GM19324 (cell line): Measurements from ENCODE around the gene TRIP10.
A peak's percentile ranks its signal among the peaks of the same experiment; 100 is the strongest.
"Not testable (repeated sequence)": the region's sequence is repeated elsewhere in the genome, so short reads cannot be mapped to it uniquely, and the experiment has no call there.

Source experiments
- ATAC-seq: cut with Tn5 transposase; IDR thresholded peaks from one replicate; pipeline ENCODE4 v1.9.1; 2021; ENCODE audit warnings: mild to moderate bottlenecking, moderate library complexity; ENCODE audit not compliant: unreplicated experiment, low FRiP score

Gene TRIP10

DNA sequence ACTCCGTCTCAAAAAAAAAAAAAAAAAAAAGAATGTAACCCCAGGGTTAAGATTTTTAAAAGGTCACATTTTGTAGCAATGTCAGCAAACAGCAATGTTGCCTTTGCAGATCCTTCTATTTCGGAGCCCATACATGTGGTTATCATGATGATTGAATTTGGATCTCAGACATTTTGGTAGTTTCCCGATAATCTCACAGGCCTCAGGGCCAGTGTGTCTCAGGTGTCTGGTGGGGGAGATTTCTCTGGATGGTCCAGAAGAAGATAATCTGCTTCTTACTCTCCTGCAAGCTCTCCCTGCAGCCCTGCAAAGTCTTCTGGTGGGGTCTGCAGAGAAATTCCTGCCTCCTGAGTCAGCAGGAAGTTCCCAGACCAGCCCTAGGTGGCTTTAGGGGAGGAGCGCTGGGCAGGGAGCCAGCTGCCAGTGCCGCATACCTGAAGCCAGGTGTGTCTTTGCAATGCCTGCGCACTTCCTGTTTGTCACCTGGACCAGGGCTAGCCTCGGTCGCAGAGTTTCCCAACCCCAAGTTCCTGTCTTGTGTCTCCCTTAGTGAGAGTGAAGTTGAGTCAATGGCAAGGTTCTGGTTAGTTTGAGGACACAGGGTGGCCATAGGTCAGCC lies 26.4 kb downstream of the TRIP10 start:
- no peak for ATAC-seq

GRCh38 chr19:6766357-6767080 lies 27.0 kb downstream of the TRIP10 start:
- ATAC-seq: no peak

- peak; percentile 18 for ATAC-seq
Measured at GRCh38 chr19:6767081-6767356, 27.5 kb downstream of the TRIP10 start.

DNA sequence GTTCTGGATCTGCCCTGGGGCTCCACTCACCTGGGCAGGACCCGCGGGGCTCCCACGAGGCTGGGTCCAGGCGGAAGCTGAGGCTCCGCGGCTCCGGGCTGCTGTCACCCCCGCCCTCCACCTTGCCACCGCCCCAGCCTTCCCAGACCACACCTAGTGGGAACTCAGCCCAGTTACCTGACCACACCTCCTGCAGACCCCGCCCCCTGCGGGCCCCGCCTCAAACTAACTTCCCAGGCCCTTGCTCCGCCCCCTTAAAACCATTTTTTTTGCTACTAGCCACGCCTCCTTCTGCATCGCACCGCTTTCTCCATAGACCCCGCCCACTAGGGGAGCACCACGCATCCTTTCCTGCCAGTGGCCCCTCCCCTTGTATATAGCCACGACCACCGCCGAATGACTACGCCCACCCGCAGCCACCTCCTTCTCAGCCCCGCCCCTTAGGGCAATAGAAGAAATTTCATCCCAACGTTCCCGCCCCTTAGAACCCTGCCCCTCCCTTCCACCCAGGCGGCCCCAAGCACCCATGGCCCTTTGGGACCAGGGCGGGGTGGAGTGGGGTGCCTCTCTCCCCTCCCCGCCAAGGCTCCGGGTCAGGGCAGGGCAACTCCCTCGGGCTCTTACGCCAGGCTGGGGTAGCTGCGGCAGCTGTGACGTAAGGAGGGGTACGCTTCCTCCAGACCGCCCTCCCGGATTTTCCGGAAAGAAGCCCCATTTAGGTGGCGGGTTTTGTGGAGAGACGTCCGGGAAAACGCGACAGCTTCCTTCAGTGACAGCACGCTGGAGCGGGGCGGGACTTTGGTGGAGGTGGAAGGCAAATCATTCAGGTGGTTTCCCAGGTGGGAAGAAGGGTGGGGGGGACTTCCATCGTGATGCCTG lies 28.1 kb downstream of the TRIP10 start, which contains the start of gene SH2D3A:
TSS of gene SH2D3A (minus strand) at position 79 of the 879 bp plus-strand sequence. CDS start 3,687 bp downstream, outside the sequence.
- ATAC-seq: peak; percentile 78

GRCh38 chr19:6768236-6768785 lies 28.8 kb downstream of the TRIP10 start:
- no peak for ATAC-seq

- no peak for ATAC-seq
Measured at GRCh38 chr19:6769006-6769619, 29.6 kb downstream of the TRIP10 start.

GRCh38 chr19:6771648-6772027 lies 32.2 kb downstream of the TRIP10 start:
- not testable (repeated sequence) for ATAC-seq

DNA sequence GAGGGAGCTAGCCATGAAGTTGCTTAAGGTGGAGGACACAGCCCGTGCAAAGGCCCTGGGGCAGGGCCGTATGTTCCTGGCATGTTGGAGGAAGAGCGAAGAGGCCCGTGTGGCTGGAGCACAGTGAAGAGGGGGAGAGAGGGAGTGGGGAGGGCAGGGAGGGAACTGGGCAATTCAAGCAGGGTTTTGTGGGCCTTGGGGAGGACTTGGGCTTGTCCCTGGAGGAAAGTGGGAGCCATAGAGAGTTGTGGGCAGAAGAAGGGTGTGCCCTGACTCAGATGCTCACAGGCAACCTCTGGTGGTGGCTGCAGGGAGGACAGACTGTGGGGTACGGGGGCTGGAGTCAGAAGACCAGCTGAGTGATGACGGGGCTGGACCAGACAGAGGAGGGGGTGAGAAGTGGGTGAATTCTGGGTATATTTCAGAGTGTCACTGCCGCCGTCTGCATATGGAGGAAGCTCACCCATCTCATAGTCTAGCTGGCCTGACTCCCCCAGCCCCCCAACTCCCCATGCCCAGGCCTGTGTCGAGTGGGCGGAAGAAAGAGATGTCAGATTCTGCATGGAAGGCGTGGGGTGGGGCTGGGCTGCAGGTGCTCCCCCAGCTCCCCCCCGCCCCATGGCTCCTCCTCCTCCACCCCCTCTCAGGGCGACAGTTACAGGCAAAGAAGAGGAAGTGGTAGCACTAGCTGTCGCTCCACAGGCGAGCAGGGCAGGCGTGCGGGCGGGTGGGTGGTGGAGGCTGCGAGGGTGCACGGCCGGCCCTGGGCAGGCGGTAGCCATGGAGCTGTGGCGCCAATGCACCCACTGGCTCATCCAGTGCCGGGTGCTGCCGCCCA lies 32.8 kb downstream of the TRIP10 start, which contains the start of gene VAV1:
TSS of gene VAV1 (plus strand) at position 681 of the 838 bp plus-strand sequence. CDS start at position 781, 100 bp downstream.
- ATAC-seq: peak; percentile 41

GRCh38 chr19:6772866-6773322 lies 33.4 kb downstream of the TRIP10 start:
- peak; percentile 3 for ATAC-seq

DNA sequence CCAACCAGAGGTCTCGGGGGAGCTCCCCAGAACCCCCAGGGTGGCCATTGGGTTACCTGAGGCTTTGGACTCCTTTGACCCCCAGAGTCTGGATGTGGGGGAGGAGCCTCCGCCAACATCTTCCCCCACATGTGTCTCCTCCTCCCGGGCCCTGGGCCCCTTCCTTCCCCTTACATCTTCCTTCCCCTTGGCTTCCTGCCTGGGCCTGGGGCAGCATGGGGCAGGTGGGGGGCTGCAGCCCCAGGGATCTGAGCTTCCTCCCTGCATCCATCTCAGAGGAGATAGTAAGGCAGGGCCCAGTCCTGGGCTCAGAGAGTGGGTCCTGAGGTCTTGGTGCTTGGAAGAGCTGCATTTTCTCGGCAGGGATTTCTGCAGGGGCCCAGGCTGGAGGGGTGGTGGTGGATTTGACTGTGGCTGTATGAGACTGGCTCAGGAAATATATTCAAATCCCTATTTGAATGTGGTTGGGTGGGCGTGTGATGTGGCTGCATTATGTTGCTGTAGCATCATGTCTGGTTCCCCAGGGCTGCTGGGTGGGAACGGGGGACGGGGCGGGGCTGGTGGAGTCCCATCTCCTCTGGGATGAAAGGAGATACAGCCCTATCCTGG lies 33.9 kb downstream of the TRIP10 start:
- peak; percentile 43 for ATAC-seq

DNA sequence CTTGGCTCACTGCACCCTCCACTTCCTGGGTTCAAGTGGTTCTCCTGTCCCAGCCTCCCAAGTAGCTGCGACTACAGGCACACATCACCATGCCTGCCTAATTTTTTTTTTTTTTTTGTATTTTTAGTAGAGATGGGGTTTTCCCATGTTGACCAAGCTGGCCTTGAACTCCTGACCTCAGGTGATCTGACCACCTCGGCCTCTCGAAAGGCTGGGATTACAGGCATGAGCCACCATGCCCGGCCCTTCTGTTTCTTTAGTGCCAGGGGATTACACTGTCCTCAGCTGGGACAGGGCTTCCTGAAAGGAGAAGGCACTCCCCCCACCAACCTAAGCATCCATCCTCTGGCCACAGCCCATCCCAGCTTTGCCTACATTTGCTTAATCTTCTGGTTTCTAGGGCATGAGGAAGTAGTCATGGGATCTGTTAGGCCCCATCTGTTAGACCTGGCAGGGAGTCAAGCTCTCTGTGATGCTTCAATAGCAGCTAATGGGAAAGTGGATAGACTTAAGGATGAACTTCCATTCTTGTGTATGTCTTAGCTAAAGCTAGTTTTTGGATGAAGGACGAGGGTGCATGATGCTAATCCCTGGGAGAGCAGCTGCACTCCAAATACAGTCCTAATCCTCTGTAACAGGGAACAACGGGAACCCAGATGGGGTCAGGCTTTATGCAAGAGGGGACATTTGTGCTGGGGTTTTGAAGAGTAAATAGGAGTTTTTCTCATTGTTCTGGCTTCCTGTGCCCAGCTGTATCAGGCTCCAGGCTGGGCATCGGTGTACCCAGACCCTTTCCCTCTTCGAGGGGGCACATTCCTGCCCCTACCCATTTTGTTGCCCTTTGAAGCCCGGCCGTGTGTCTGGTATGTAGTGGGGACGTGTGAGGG lies 35.6 kb downstream of the TRIP10 start:
- no peak for ATAC-seq

GRCh38 chr19:6776045-6776444 lies 36.6 kb downstream of the TRIP10 start:
- ATAC-seq: not testable (repeated sequence)

DNA sequence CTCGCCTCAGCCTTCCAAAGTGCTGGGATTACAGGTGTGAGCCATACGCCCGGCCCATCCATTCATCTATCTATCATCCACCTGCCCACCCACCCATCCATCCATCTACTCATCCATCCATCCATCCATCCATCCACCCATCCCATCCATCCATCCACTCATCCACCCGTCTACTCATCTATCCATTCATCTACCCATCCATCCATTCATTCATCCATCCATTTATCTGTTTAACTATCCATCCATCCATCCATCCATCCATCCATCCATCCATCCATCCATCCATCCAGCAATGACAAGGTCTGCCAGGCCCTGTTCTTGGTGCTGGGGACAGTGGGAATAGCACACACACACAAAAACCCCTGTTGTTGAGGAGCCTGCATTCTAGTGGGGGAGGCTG lies 37.5 kb downstream of the TRIP10 start:
- no peak for ATAC-seq

DNA sequence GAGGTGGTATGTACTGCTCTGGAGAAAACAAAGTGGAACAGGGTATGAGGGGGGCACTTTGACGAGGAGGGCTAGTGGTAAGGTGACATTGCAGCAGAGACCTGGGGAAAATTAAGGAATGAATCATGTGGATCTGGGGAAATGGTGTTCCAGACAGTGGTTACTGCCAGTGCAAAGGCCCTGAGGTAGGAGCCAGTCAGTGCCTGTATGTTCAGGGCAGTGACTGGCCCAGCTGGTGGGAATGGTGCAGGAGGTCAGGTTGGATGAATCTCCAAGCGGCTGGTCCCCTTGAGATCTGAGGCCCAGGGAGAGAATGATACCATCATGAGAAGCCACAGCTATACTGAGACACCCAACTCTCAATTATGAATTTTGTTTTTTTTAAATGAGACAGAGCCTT lies 38.0 kb downstream of the TRIP10 start:
- ATAC-seq: no peak

- ATAC-seq: no peak
Measured at GRCh38 chr19:6778386-6778785, 38.9 kb downstream of the TRIP10 start.

- ATAC-seq: no peak
Measured at GRCh38 chr19:6779206-6779605, 39.7 kb downstream of the TRIP10 start.

GRCh38 chr19:6787393-6787792 lies 47.9 kb downstream of the TRIP10 start:
- no peak for ATAC-seq

- no peak for ATAC-seq
Measured at GRCh38 chr19:6788896-6789295, 49.4 kb downstream of the TRIP10 start.
